OCI-LY3 (cell line): Measurements from ENCODE around the gene TMEM233.

ENCODE experiments used
- CTCF ChIP-seq: fragments of 200-600, 300-600 bp; sonication (generic); IDR thresholded peaks from 2 replicates; pipeline ENCODE4 v1.5.1; 2014; ENCODE audit warnings: antibody characterized with exemption, low read length, low read depth
- EZH2phosphoT487 ChIP-seq: fragments of 200-600 bp; shearing (Covaris generic); IDR thresholded peaks from 2 replicates; pipeline ENCODE4 v1.6.1; 2018; ENCODE audit warnings: antibody characterized with exemption, mixed run types, low read depth

GRCh38 chr12:119668324-119668841 lies 74.8 kb downstream of the TMEM233 start:
- TF ChIP-seq CTCF: no peak
- no peak for TF ChIP-seq EZH2phosphoT487
